ENCODE results near the gene KCNK17. TPM values are rescaled to one million over a fixed set of nuclear protein-coding genes. Genes with fewer than 3 reads are reported as not detected.
"Not testable (repeated sequence)": the region's sequence is repeated elsewhere in the genome, so short reads cannot be mapped to it uniquely, and the experiment has no call there.

KCNK17 gene
- total and polyA plus RNA-seq, 5 experiments from 2014 or later = not detected

DNA sequence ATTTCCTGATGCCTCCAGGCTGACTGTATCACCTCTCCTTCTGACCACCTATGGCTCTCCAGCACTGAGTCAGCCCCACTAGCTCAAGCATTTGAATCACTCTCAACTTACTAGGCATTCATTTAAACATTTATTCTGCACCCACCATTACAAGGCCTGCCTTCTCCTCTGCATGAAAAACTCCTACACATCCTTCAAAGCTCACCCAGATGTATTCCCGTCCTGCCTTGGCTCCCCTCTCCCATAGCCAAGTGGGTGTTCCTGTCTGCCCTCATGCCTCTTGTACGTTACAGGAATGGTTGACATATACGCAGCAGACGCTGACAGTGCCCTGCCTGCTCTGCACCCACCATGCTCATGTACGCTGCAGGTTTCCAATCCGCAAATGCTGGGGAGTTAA, 21.6 kb downstream of the KCNK17 start:
- Mint-ChIP-seq H3K9me3 (no peaks in the 10 kb centered on the region), H3K36me3 (no peaks in the 10 kb centered on the region), H3K27me3 (peaks cover 0 to 6% (median 3%) of the 10 kb centered on the region in 5 donors), H3K4me1 (peaks cover 0 to 2% (median 0%) of the 10 kb centered on the region in 4 donors), H3K4me3 (no peak overlapping the region), H3K27ac (no peak overlapping the region)
- POLR2A ChIA-PET = no interaction called here
- ATAC-seq = no peak
- DNase-seq = no peak

DNA sequence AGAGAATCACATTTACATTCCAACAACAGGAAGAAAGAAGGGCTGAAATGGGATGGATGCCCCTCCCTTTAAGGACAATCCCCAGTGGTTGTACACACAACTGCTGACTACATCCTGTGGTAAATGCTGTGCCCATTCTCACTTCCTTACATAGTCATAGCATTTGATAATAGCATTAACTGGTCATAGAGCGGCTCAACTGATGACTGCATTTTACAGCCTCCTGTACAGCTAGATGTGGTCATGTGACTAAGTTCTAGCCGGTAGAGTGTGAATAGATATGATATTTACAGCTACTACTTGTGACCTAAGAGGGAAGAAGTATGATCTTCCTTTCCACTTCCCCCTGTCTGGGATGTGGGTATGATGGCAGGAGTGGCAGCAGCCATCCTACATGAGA, 24.7 kb downstream of the KCNK17 start:
- no peak for ATAC-seq
- no peak for DNase-seq
- POLR2A ChIA-PET = no interaction called here
- no peak overlapping the region for H3K27ac Mint-ChIP-seq
- peaks cover 0 to 2% (median 0%) of the 10 kb centered on the region in 4 donors for H3K4me1 Mint-ChIP-seq
- H3K9me3 Mint-ChIP-seq = no peaks in the 10 kb centered on the region
- H3K4me3 Mint-ChIP-seq = no peak overlapping the region
- H3K36me3 Mint-ChIP-seq = no peaks in the 10 kb centered on the region
- peaks cover 0 to 6% (median 3%) of the 10 kb centered on the region in 5 donors for H3K27me3 Mint-ChIP-seq

DNA sequence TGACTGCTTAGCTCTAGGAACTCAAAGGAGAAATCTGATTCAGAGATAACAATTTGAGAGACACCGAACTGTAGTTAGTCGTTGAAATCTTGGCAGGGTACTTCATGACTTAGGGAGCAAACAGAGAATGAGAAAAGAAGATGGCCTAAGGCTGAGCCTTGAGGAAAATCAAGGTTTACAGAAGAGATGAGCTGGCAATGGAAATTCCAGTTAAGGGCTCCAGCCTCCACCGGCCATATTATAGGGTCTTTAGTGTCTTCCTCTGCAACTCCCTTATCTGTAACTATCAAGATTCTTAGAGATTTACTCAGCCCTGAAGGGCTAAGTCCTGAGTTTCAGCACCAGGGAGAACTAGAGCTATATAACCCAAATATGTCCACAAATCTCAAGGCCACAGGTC, 26.6 kb downstream of the KCNK17 start:
- no peak overlapping the region for H3K27ac Mint-ChIP-seq
- no peak for ATAC-seq
- POLR2A ChIA-PET = no interaction called here
- no peak overlapping the region for H3K4me3 Mint-ChIP-seq
- peaks cover 0 to 4% (median 0%) of the 10 kb centered on the region in 4 donors for H3K4me1 Mint-ChIP-seq
- no peaks in the 10 kb centered on the region for H3K9me3 Mint-ChIP-seq
- DNase-seq = no peak
- peaks cover 0 to 11% (median 3%) of the 10 kb centered on the region in 5 donors for H3K27me3 Mint-ChIP-seq
- H3K36me3 Mint-ChIP-seq = no peaks in the 10 kb centered on the region

DNA sequence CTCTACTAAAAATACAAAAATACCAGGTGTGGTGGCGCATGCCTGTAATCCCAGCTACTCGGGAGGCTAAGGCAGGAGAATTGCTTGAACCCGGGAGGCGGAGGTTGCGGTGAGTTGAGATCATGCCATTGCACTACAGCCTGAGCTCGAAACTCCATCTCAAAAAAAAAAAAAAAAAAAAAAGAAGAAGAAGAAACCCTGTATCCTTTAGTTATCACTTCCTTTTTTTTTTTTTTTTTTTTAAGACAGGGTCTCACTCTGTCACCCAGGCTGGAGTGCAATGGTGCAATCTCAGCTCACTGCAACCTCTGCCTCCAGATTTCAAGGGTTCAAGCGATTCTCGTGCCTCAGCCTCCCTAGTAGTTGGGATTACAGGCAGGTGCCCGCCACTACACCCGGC, 27.6 kb downstream of the KCNK17 start:
- DNase-seq, H3K4me1 Mint-ChIP-seq, H3K36me3 Mint-ChIP-seq, H3K9me3 Mint-ChIP-seq, ATAC-seq, H3K27ac Mint-ChIP-seq, POLR2A ChIA-PET, H3K4me3 Mint-ChIP-seq, H3K27me3 Mint-ChIP-seq: not testable (repeated sequence)

DNA sequence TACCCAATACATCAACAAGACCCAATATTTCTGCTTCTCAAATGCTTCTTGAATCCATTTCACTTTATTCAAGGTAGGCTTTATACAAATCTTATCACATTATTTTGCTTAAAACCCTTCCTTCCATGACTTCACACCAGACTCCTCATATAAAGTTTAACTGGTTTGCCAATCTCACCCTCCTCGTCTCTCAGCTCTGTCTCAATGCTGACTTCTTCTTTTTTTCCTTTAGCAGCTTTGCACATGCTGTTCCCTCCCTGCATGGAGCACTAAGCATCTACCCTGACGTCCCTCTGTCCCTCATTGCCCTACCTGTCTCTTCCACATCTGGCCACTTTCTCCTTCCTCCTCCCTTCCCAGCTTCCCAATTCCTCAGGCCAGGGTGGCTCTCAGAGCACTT, 31.4 kb downstream of the KCNK17 start:
- ATAC-seq (no peak), DNase-seq (no peak)
- Mint-ChIP-seq H3K27ac (no peak overlapping the region), H3K4me1 (peaks cover 0 to 2% (median 0%) of the 10 kb centered on the region in 4 donors), H3K4me3 (no peak overlapping the region), H3K27me3 (peaks cover 0 to 5% (median 0%) of the 10 kb centered on the region in 5 donors), H3K36me3 (no peaks in the 10 kb centered on the region), H3K9me3 (no peaks in the 10 kb centered on the region)
- POLR2A ChIA-PET = no interaction called here

DNA sequence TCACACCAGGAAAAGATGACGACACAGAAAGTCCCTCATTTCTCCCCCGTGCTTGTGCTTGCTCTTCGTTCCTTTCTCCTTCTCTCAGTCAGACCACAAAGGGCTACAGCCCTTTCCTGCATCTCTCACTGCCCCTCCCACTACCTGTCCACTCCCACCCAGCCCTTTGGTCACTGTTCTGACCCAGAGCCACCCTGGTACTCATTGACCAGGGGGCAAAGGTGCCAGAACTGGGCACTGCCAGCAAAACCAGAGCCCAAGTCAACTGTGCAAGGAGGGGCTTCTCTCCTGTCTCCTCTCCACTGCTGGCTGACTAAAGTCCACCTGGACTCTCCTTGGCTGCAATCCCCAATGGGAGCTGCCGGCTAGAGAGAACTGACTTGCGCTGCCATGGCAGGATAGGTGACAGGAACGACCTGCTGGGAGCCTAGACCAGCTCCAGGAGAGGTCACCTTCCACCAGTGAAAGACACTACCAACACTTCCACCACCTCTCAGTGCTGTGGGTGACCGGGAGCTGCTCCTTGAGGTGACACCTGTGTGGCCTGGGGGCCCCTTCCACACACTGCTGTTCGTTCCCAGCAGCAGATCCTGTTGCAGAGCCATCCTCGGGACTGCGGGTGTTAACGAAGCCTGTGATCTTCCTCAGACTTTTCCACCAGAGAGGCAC, 32.8 kb downstream of the KCNK17 start:
- no peak overlapping the region for H3K4me3 Mint-ChIP-seq
- peaks cover 0 to 2% (median 0%) of the 10 kb centered on the region in 4 donors for H3K4me1 Mint-ChIP-seq
- POLR2A ChIA-PET = no interaction called here
- H3K27ac Mint-ChIP-seq = no peak overlapping the region
- no peak for ATAC-seq
- no peak for DNase-seq
- no peaks in the 10 kb centered on the region for H3K9me3 Mint-ChIP-seq
- no peaks in the 10 kb centered on the region for H3K36me3 Mint-ChIP-seq
- peaks cover 0 to 5% (median 0%) of the 10 kb centered on the region in 5 donors for H3K27me3 Mint-ChIP-seq

DNA sequence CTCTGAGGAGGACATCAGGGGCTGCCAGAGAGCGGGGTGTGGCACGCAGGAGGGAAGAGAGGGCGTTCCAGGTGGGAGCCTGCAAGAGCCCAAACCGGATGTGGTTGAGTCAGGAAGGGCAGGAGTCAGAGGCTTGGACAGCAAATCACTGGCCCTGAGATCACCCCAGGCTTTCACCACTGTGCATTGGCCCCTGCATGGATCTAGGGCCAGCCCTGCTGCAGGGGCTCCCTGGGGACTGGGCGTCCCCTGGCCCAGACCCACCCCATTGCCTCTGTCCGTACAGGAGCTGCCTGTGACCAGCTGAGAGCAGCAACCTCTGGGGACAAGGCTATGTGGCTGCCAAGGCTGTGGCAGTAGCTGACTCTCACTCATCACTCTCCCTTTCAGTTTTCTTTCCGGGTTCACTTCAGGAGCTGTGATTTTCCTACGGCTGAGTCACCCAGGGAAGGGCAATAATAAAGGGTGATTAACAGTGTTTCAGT, 33.9 kb downstream of the KCNK17 start:
- ATAC-seq = no peak
- no peaks in the 10 kb centered on the region for H3K36me3 Mint-ChIP-seq
- peaks cover 0 to 5% (median 0%) of the 10 kb centered on the region in 5 donors for H3K27me3 Mint-ChIP-seq
- H3K27ac Mint-ChIP-seq = no peak overlapping the region
- no peaks in the 10 kb centered on the region for H3K9me3 Mint-ChIP-seq
- POLR2A ChIA-PET = no interaction called here
- no peak for DNase-seq
- no peak overlapping the region for H3K4me3 Mint-ChIP-seq
- peaks cover 0 to 2% (median 0%) of the 10 kb centered on the region in 4 donors for H3K4me1 Mint-ChIP-seq

DNA sequence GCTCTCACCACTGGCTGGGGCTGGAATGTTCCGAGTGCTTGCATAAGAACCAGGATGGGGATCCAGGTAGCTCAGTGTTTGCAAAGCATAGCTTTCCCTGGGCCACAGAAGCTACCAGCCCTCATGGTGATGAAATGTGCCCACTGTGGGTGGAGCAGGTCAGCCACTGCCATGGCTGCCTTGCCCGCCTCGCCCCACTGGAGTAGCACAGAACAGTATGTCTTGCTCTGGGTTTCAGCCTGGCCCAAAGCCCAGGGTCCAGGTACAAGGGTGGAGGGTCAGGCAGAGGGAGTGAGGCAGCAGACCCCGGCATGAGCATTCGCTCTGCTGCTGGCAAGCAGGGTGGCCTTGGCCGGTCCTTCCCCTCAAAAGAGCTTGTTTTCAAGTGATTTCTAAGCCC, 34.7 kb downstream of the KCNK17 start:
- no peaks in the 10 kb centered on the region for H3K36me3 Mint-ChIP-seq
- peaks cover 0 to 2% (median 0%) of the 10 kb centered on the region in 4 donors for H3K4me1 Mint-ChIP-seq
- H3K27ac Mint-ChIP-seq = no peak overlapping the region
- H3K9me3 Mint-ChIP-seq = no peaks in the 10 kb centered on the region
- no peak overlapping the region for H3K4me3 Mint-ChIP-seq
- no peak for ATAC-seq
- POLR2A ChIA-PET = no interaction called here
- peaks cover 0 to 5% (median 0%) of the 10 kb centered on the region in 5 donors for H3K27me3 Mint-ChIP-seq
- no peak for DNase-seq

DNA sequence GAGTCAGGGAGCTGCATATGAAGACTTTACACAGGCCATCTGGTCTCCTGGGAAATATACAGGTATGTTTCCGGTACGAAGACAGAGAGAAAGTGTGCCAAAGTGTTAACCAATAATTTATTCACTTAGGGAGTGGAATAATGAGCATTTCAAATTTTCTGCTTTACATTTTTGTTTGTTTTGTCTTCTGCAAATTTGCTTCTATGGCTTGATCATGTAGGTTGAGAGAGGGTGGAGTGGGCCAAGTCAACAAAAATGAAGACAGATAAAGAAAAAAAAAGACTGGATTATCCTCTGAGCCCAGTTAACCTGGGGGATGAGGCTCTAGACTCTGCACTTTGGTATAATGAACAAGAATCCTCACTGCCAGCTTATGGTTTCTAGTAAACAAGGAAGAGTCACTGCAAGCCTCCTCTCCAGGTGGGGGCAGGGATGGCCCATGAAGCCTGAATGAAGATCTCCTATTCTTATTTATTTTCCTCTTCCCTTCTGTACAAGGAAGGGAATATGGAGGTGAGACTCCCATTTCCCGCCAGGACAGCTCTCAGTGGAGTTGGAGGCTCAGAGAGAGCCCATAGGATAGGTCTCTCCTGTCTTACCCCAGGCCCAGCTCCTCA, 37.7 kb downstream of the KCNK17 start:
- Mint-ChIP-seq H3K27me3 (peaks cover 0 to 10% (median 0%) of the 10 kb centered on the region in 5 donors), H3K36me3 (no peaks in the 10 kb centered on the region), H3K4me3 (no peak overlapping the region), H3K27ac (no peak overlapping the region), H3K9me3 (no peaks in the 10 kb centered on the region), H3K4me1 (no peaks in the 10 kb centered on the region)
- DNase-seq (no peak), ATAC-seq (no peak)
- POLR2A ChIA-PET = no interaction called here

DNA sequence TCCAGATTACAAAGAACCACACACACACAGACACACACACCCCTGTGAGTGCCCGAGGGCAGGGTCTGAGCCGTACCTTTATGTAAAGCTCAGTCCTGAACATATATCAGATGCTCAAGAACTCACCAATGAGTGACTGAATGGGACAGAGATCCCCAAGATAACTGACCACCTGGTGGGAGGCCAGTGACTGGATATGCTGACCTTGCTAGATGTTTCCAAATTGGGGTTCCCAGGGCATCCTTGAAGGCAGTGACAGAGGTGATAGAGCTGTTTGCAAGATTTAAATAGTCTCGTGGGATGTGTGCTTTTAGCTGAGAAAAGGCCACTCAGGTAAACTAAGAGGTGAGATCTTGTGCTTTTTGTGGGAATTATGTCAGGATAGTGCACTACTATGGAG, 39.3 kb downstream of the KCNK17 start:
- H3K27me3 Mint-ChIP-seq = peaks cover 0 to 8% (median under 1%) of the 10 kb centered on the region in 5 donors
- H3K4me3 Mint-ChIP-seq = no peak overlapping the region
- POLR2A ChIA-PET = no interaction called here
- H3K9me3 Mint-ChIP-seq = no peaks in the 10 kb centered on the region
- ATAC-seq (no peak), DNase-seq (no peak)
- H3K36me3 Mint-ChIP-seq = no peaks in the 10 kb centered on the region
- no peaks in the 10 kb centered on the region for H3K4me1 Mint-ChIP-seq
- H3K27ac Mint-ChIP-seq = no peak overlapping the region

DNA sequence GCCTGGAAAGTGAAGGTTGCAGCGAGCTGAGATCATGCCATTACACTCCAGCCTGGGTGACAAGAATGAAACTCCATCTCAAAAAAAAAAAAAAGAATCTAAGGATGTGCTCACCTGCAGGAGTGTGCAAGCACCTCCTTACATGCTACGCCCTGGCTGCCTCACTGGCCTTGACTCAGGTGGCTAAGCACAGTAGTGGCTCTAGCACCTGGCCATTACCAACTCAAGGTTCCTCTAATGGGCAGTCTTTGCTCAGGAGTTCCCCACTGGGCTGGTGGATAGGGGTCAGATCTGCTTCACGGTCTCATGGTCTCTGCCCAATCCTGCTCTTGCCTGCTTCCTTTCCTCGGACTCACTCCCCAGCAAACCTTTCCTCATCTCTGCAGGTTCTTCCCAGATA, 39.7 kb downstream of the KCNK17 start:
- DNase-seq = no peak
- H3K9me3 Mint-ChIP-seq = no peaks in the 10 kb centered on the region
- H3K27ac Mint-ChIP-seq = no peak overlapping the region
- ATAC-seq = no peak
- H3K4me1 Mint-ChIP-seq = no peaks in the 10 kb centered on the region
- no peaks in the 10 kb centered on the region for H3K36me3 Mint-ChIP-seq
- H3K4me3 Mint-ChIP-seq = no peak overlapping the region
- H3K27me3 Mint-ChIP-seq = peaks cover 0 to 8% (median 2%) of the 10 kb centered on the region in 5 donors
- POLR2A ChIA-PET = no interaction called here

DNA sequence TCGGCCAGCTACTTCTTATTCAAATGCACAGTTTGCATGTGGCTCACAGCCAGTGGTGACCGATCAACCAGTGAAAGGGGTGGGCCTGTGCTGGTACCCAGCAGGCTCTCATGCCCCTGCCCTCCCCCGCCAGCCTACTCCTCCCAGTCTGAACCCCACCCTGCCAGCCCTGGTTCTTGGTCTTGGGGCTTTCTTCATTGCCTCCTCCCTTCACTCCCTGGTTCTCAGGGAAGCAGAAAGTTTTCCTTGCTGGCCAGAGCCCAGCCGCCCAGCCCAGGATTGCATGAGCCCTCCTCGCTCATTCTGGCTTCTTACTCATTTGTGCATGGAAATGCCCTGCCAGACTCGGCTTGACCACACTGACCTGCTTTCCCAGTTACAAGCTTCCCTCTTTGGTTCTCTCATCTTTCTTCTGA, 40.8 kb downstream of the KCNK17 start:
- H3K27me3 Mint-ChIP-seq = peaks cover 0 to 8% (median 2%) of the 10 kb centered on the region in 5 donors
- no peak for DNase-seq
- ATAC-seq = no peak
- POLR2A ChIA-PET = interaction anchor here (0.6 kb wide), 1 partner anchor 460 kb away, joined by 3 read pairs; no protein-coding TSS in a partner anchor
- no peak overlapping the region for H3K4me3 Mint-ChIP-seq
- H3K27ac Mint-ChIP-seq = no peak overlapping the region
- no peaks in the 10 kb centered on the region for H3K9me3 Mint-ChIP-seq
- H3K4me1 Mint-ChIP-seq = no peaks in the 10 kb centered on the region
- no peaks in the 10 kb centered on the region for H3K36me3 Mint-ChIP-seq

DNA sequence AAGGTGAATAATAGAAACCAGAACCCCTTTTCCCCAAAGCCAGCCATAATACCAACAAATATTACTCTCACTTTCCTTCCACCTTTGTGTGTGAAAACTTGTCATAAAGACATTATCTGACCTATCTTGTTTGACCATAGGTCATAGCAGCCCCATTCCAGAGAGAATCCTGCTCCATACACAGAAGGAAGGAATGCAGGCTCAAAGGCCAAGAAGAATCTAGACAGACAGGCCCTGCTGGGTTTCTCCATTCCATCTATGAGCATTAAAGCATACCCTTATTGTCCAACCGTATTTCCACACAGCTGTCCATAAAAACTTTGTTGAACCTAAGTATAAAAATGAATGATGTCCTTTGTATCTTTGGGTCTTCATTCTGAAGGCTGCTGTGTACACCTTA, 44.3 kb downstream of the KCNK17 start:
- Mint-ChIP-seq H3K36me3 (no peaks in the 10 kb centered on the region), H3K4me3 (no peak overlapping the region), H3K9me3 (no peaks in the 10 kb centered on the region), H3K27me3 (peaks cover 0 to 8% (median 2%) of the 10 kb centered on the region in 5 donors), H3K4me1 (no peaks in the 10 kb centered on the region), H3K27ac (no peak overlapping the region)
- POLR2A ChIA-PET = no interaction called here
- ATAC-seq = no peak
- DNase-seq = no peak
